Adipose tissue (tissue), 3 donors: ENCODE results near the gene TOMM20. TPM values are rescaled to one million over a fixed set of nuclear protein-coding genes. Genes with fewer than 3 reads are reported as not detected.
"Not testable (repeated sequence)": the region's sequence is repeated elsewhere in the genome, so short reads cannot be mapped to it uniquely, and the experiment has no call there.

ENCODE experiments used
- H3K27ac ChIP-seq: one replicate; pipeline ENCODE4 v1.5.1; 2013; ENCODE audit warnings: low read depth, low read length
- WGBS, 3 donors: extraction: QIAGEN DNeasy Blood & Tissue Kit; methylation state at CpG; one replicate each; pipeline ENCODE4 v1.1.7; 2013; 5-methylcytosine and 5-hydroxymethylcytosine counted together
- polyA plus RNA-seq, 3 donors: library from polyadenylated mRNA; stranded (reverse); fragments of 200-250 nt; gene quantifications; one replicate each; pipeline ENCODE4 v1.2.3, GENCODE V29; 2013
- donor health status: healthy with polysubstance abuse.
- donor health status: Bipolar disorder and iron deficiency.
- donor health status: healthy.

Gene TOMM20
- polyA plus RNA-seq, 3 donors, result 59.3 to 82.1 (median 59.6) TPM

GRCh38 chr1:235107368-235108184 lies 21.1 kb downstream of the TOMM20 start:
- no peak overlapping the region for H3K27ac ChIP-seq
- WGBS, 3 donors, result 94 to 95% (median 94%) methylated on average over 16 of the region's 16 CpGs

- 93 to 100% (median 98%) methylated on average over 4 of the region's 4 CpGs for WGBS, 3 donors
- H3K27ac ChIP-seq, result no peak overlapping the region
Measured at GRCh38 chr1:235106457-235106856, 22.2 kb downstream of the TOMM20 start.

GRCh38 chr1:235105051-235106043 lies 23.3 kb downstream of the TOMM20 start:
- H3K27ac ChIP-seq, result no peak overlapping the region
- 78 to 81% (median 80%) methylated on average over 11 to 12 of the region's 12 CpGs for WGBS, 3 donors

GRCh38 chr1:235102993-235103411 lies 25.6 kb downstream of the TOMM20 start:
- H3K27ac ChIP-seq, result no peak overlapping the region

GRCh38 chr1:235102259-235102582 lies 26.4 kb downstream of the TOMM20 start:
- 93 to 96% (median 94%) methylated on average over 3 of the region's 3 CpGs for WGBS, 3 donors

More at GRCh38 chr1:235102993-235103411, 25.6 kb downstream of the TOMM20 start:
- WGBS, 3 donors, result 46 to 75% (median 54%) methylated on average over 4 of the region's 4 CpGs

DNA sequence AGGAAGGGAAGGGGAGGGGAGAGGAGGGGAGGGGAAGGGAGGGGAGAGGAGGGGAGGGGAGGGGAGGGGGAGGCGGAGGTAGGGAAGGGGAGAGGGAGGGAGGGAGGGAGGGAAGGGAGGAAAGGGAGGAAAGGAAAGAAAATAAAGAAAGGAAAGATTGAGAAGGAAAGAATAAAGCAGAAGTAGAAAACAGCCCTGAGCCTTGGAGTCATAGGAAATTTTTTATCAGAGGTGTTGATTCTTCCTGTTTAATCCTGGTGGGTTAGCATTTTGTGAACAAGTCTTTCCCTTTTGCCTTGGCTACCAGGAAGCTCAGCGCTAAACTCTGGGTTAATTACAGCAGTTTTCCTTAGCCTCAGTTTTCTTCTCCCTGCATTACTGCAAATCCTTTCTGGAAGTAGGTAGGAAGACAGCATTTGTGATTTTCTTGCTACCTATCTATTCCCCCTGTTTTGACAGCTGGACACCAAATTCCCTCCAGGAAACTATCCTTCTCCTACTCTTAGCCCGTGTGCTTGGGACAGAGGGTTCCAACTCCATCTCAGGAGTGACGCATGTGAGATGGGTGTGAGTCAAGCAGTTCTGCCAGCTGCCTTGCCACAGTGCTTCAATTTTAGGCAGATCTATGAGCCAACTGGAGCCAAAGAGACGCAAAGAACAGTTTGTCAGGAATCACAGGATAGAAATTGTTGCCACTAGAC lies 26.9 kb downstream of the TOMM20 start:
- H3K27ac ChIP-seq, result no peak overlapping the region
- WGBS, 3 donors, result 79 to 87% (median 87%) methylated on average over 5 of the region's 5 CpGs

More at GRCh38 chr1:235102259-235102582, 26.4 kb downstream of the TOMM20 start:
- no peak overlapping the region for H3K27ac ChIP-seq

DNA sequence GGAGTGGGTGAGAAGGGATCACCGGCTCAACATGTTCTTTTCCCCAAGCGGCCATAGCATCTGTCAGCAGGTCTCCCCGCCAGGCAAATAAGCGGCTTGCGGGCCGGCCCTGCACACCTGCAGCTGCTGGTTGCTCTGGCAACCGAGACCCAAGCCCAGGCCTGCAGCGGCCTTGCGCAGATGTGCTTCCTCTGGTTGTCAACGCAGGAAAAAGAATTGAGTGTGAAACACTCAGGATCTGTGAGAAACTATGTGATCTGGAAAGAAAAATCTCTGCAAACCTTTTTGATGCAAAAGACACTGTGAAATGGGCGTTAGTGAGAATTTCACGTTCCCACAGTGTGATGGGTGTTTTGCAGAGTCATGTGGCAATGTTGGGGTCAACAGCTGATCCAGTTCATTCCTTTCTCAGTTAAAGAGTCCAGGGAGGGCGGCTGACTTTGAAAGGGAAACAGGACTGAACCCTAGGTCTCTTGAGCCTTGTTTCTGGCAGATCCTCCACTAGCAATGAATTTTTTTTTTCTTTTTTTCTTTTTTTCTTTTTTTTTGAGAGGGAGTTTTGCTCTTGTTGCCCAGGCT lies 28.4 kb downstream of the TOMM20 start:
- WGBS, 3 donors, result 52 to 70% (median 59%) methylated on average over 13 of the region's 13 CpGs
- no peak overlapping the region for H3K27ac ChIP-seq

DNA sequence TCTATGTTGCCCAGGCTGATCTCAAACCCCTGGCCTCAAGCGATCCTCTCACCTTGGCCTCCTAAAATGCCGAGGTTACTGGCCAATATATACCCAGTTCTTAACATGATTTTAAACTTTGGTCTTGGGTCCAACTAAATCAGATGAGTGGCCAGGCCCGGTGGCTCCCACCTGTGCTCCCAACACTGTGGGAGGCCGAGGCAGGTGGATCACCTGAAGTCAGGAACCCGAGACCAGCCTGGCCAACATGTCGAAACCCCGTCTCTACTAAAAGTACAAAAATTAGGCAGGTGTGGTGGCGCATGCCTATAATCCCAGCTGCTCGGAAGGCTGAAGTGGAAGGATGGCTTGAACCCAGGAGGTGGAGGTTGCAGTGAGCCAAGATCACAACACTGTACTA lies 29.6 kb downstream of the TOMM20 start:
- H3K27ac ChIP-seq, result no peak overlapping the region
- 92 to 97% (median 97%) methylated on average over 9 of the region's 9 CpGs for WGBS, 3 donors

GRCh38 chr1:235098547-235098946 lies 30.1 kb downstream of the TOMM20 start:
- 79 to 86% (median 81%) methylated on average over 6 of the region's 6 CpGs for WGBS, 3 donors
- no peak overlapping the region for H3K27ac ChIP-seq

DNA sequence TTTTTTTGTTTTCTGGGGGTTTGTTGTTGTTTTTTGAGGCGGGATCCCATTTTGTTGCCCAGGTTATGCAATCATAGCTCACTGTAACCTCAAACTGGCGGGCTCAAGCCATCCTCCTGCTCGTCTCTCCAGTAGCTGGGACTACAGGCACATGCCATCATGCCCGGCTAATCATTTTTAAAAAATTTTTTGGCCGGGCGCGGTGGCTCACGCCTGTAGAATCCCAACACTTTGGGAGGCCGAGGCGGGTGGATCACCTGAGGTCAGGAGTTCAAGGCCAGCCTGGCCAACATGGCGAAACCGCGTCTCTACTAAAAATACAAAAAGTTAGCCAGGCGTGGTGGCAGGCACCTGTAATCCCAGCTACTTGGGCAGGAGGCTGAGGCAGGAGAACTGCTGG lies 31.1 kb downstream of the TOMM20 start:
- 86 to 89% (median 87%) methylated on average over 14 of the region's 14 CpGs for WGBS, 3 donors
- not testable (repeated sequence) for H3K27ac ChIP-seq

- no peak overlapping the region for H3K27ac ChIP-seq
- 72 to 81% (median 76%) methylated on average over 6 of the region's 6 CpGs for WGBS, 3 donors
Measured at GRCh38 chr1:235095938-235096562, 32.6 kb downstream of the TOMM20 start.

DNA sequence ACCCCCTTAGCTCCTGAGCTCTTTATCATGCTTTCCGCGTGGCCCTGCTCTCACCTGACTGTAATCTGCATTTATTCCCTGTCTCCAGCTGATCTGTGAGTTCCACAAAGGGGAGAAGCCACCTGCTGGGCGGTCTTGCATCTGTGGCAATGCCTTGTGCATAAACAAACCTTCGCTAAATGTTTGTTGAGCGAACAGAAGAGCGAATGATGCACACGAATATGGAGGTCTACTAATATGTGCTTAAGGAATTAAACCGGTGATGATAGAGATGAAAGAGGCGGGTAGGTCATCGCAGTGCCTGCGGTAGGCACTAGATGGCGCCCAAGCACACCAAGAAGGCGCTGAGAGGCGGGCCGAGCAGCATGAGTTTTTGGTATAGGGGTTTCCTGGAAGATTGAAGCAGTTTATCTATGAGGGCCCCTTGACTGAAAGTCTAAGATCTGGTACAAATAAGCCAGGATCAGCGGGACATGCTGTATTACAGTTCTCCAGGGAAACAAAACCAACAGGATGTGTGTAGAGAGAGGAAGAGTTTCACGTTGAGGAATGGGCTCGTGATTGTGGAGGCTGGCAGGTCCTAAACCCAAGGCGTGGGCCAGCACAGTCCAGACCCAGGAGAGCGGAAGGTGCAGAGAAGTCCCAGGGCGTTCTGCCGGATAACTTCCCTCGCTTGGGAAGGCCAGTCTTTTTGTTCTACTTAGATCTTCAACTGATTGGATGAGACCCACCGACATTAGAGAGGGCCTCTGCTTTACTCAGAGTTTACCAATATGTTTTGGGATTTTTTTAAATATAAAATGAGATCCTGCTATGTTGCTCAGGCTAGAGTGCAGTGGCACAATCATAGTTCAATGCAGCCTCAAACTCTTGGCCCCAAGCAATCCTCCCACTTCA lies 34.7 kb downstream of the TOMM20 start:
- WGBS, 3 donors, result 26 to 33% (median 30%) methylated on average over 24 of the region's 24 CpGs
- no peak overlapping the region for H3K27ac ChIP-seq

GRCh38 chr1:235093013-235093695 lies 35.5 kb downstream of the TOMM20 start:
- H3K27ac ChIP-seq, result no peak overlapping the region

GRCh38 chr1:235092415-235092814 lies 36.2 kb downstream of the TOMM20 start:
- WGBS, 3 donors, result 87 to 96% (median 96%) methylated on average over 13 of the region's 14 CpGs
- H3K27ac ChIP-seq, result not testable (repeated sequence)

More at GRCh38 chr1:235093013-235093695, 35.5 kb downstream of the TOMM20 start:
- 41 to 51% (median 44%) methylated on average over 27 of the region's 27 CpGs for WGBS, 3 donors

DNA sequence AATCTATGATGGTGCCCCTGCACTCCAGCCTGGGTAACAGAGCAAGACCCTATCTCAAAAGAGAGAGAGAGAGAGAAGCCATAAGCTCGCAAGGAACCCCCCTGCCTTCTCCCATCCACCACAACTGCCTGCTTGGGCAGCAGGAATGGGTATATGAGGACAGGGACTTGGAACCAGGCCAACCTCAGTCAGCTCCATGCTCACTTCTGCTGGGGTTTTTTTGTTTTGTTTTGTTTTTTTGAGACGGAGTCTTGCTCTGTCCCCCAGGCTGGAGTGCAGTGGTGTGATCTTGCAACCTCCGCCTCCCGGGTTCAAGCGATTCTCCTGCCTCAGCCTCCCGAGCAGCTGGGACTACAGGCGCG lies 36.6 kb downstream of the TOMM20 start:
- 93 to 98% (median 95%) methylated on average over 8 of the region's 8 CpGs for WGBS, 3 donors

DNA sequence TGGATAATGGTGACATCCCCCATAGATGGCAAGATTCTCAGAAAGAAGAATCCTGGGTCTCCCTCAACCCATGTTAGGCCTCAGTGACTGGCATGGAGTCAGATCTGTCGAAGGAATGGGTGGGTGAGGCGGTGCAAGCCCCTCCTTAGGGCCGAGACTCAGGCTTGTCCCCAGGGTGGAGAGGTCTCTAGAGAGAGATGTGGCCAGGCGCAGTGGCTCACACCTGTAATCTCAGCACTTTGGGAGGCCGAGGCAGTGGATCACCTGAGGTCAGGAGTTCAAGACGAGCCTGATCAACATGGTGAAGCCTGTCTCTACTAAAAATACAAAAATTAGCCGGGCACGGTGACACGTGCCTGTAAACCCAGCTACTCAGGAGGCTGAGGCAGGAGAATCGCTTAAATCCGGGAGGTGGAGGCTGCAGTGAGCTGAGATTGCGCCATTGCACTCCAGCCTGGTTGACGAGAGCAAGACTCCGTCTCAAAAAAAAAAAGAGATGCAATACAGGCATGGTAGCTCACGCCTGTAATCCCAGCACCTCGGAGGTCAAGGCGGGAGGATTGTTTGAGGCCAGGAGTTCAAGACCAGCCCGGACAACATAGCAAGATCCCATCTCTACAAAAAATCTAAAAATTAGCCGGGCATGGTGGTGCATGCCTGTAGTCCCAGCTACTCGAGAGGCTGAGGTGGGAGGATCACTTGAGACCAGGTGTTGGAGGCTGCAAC lies 37.2 kb downstream of the TOMM20 start:
- WGBS, 3 donors, result 89 to 94% (median 91%) methylated on average over 20 of the region's 20 CpGs
- not testable (repeated sequence) for H3K27ac ChIP-seq

More for the DNA sequence above, 36.6 kb downstream of the TOMM20 start:
- not testable (repeated sequence) for H3K27ac ChIP-seq
